HG02840 (cell line): ENCODE results near the gene PARVA.
"Not testable (repeated sequence)": the region's sequence is repeated elsewhere in the genome, so short reads cannot be mapped to it uniquely, and the experiment has no call there.

ENCODE experiments used
- ATAC-seq: cut with Tn5 transposase; IDR thresholded peaks from one replicate; pipeline ENCODE4 v1.9.1; 2021; ENCODE audit warnings: mild to moderate bottlenecking, moderate library complexity, moderate number of reproducible peaks; ENCODE audit not compliant: unreplicated experiment, low FRiP score

Gene PARVA, protein sequence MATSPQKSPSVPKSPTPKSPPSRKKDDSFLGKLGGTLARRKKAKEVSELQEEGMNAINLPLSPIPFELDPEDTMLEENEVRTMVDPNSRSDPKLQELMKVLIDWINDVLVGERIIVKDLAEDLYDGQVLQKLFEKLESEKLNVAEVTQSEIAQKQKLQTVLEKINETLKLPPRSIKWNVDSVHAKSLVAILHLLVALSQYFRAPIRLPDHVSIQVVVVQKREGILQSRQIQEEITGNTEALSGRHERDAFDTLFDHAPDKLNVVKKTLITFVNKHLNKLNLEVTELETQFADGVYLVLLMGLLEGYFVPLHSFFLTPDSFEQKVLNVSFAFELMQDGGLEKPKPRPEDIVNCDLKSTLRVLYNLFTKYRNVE

DNA sequence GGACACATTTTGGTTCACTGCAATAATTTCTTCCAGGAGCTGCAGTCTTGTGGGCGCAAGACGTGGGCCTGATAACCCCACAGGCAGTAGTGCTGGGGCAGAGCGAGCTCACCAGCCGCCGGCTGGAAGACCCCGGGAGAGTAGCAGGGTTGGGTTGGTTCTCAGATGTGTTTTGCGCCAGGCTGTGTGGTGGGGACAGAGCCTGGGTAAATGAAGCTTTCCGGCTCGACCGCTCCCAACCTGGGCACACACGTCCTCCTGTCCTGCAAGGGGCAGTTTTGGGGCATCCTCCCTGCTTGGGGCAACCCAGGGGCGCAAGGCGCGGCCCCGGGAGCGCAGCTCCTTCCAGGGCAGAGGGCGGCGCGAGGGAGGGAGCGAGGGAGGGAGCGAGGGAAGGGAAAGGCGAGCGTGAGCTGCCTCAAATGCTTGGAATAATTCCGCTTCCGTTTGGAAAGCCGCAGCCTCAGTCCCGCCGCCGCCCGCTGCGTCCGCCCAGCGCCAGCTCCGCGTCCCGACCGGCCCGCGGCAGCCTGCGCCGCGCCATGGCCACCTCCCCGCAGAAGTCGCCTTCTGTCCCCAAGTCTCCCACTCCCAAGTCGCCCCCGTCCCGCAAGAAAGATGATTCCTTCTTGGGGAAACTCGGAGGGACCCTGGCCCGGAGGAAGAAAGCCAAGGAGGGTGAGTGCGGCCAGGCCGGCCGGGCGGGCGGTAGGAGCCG, at the start of gene PARVA:
Gene PARVA (plus strand): TSS at position 466 of the 718 bp plus-strand sequence. CDS start 77 bp downstream, at position 543.
- ATAC-seq = no peak

DNA sequence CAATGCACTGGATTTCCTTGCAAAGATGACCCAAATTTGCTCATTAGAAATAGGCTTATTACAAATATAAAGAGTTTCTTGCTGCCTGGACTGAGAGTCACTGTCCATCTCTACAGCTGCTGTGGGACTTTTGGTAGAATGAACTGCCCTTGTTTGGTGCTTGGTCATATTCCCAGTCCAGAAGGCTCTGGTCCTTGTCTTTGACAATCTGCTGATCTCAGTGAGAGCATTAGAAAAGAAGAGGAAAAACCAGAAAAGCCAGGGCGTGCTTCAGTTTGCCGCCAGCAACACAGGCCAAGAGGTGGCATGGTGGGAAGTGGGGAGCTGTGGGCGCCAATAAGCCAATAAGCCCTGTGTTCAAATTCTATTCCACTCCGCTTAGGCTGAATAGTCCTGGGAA, 48.2 kb upstream of the PARVA start:
- no peak for ATAC-seq

DNA sequence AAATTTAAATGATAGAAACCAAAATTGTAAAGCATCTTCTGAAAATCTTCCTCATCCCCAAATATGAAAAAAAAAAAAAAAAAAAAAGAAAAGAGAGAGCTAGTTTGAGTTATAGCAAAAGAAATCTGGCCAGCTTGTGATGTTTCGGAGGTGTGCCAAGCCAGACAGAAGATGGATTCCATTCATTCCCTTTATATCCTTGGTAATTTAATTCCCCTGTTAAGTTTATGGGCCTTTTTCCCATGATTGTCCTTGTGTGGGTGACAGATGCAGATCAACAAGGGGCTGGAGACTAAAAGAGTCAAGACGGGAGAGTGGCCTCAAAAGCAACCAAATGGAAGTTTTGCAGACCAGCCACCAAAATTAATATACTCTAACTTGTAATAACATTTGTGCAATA, 47.6 kb upstream of the PARVA start:
- no peak for ATAC-seq

DNA sequence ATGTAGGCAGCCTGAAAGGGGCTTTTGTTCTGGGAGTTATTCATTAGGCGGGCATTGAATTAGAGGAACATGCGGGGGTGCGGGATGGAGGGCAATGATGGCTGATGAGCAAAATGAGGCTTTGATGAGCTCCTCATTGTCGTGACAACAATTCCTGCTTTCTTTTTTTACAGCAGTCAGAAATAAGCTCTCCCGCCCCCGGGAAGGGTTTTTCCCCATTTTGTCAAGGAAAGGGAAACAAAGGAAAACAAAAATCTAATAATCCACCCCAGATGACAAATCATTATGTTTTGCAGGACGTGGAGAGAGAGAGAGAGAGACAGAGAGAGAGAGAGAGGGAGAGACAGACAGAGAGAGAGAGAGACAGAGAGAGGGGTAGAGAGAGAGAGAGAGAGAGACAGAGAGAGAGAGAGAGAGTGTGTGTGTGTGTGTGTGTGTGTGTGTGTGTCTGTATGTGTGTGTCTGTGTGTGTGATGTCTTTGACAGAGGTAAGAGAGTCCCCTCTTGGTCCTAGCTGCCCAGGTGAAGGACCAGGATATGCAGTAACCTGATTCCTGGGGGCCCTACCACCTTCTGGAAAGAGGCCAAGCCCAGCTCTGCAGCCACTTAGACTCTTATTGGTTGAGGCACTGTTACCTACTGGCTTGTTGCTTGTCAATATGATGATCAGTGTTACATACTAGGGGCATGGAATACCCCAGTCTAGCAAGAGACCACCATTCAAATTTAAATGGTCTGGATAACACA, 46.7 kb upstream of the PARVA start:
- no peak for ATAC-seq

DNA sequence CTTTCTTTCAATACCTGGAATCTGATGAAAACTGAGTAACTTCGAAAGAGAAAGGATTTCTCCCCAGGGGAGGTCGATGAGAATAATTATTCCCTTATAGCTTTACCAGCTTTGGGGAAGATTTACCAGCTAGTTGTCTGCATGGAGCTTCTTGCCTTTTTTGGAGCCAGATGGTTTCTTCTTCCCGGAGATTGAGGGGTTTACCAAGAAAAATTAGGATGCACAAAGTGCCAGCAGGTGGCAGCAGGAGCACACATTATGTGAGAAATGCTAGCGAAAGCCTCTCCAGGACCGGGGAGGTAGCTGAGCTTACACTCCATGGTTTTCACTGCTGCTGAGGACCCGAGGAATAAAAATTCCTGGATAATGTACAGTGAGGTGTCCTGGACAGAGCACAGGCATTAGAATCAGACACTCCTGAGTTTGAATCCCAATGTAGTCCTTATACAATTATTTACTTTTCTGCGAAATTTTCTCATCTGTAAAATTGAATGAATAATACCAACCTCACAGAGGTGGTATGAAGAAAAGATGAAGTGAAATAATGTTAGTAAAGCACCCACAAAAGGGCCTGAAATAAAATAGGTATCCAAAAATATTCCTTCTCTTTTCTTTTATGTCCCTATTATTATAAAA, 46.0 kb upstream of the PARVA start:
- no peak for ATAC-seq

DNA sequence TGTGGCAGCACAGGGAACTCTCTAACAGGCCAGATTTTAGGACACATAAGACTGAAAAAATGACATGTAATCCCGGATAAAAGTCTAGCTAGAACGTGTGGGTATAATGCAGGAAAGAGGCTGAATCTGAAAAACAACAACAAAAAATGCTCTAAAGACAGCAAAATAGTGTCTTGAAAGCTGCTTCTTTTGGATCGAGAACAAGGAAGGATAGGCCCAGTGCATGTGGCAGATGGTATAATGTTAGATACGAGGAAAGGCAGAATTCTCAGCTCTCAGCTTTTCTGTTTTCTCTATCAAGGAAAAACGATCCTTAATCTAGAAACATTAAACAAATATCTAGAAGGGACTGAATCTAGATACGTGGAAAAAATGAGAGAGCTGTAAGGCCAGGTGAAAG, 33.8 kb upstream of the PARVA start:
- ATAC-seq = no peak

DNA sequence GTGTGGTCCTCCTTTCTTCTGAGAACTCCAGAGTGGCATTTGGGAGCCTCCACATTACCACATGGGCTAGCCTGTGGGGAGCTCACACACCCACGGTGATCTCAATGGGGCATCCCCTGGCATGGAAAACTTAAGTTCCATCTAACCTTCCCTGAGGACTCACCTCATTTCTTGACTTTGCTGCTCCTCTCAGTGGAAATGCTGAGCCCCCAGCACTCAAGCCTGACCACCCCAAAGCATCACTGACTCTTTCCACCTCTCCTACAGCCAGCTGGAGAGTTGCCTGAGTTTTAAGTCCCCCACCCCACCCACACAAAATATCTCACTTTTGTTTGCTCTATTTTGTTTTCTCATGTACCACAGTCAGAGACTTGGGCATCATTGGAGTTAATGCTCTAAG, 23.8 kb upstream of the PARVA start:
- no peak for ATAC-seq

DNA sequence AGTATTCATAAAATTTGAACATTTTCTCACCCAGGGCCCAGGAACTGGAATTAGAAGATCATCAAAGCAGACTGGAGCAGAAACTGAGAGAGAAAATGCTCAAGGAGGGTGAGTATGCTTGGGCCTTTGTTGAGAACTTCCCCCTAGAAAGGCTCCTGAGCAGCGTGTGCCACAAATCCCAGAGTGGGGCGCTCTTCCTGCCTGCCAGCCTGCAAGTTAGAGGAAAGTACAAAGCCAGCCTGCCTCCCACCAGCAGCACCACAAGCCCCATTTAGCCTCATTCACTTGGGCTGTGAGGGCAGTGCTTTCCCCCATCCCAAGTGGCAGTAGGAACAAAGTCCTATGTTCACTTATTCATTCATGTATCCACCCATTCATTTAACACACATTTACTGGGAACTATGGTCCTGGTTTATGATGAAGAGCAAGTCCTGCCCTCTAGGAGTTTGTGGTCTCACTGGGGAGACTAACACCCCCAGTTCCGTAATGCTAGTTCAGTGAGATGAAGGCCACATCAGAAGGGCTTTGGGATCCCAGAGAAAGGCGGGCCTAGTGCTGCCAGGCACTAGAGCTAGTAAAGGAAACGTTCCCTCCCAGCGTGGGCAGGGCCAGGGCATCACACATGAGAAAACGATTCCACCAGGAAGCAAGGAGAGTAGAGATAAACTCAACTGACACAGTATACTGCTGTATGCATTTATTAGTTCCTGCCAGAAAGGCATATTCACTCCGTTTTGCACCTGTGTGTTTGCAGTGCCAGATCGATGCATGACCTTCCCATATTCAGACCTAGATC, 22.4 kb upstream of the PARVA start:
- ATAC-seq = no peak

DNA sequence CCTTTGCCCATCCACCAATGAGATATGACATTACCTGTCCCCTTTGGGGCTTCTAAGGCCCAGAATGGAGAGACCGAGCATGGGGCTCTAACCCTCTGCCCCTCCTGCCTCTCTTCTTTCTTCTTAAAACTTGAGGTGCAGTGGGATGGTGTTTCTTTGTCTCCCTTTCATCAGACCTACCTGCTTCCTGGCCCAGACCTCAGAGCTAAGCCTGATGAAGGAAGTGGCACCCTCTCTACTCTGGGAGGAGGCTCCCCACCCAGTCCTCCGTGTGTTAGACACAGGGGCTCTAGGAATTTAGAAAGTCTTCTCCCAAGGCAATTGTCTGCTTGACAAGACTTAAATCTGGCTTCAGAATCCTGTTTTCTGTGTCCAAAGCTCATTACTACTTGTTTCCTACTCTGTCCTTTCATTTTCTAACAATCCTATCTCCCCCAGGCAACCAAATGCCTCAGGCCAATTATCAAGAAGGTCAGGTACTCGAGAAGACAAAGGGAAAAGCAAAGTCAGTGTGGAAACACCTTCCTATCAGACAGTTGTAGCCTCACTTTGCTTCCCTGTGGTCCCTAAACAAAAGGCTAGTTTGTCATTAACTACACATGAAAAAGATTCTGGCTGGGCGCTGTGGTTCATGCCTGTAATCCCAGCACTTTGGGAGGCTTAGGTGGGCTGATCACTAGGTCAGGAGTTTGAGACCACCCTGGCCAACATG, 20.3 kb upstream of the PARVA start:
- ATAC-seq = no peak

DNA sequence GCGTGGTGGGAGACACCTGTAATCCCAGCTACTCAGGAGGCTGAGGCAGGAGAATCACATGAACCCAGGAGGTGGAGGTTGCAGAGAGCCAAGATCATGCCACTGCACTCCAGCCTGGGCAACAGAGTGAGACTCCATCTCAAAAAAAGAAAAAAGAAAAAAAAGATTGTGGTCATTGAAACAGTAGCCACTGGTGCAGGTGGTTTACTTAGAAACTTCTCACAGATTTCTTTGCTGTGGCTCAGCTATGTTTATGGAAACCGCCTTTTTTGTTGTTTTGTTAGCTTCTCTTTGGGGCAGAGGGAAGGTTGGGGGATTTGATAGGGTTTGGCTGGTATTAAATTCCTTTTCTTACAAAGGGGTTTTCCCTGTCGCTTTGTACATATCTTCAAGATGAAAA, 19.7 kb upstream of the PARVA start:
- not testable (repeated sequence) for ATAC-seq

DNA sequence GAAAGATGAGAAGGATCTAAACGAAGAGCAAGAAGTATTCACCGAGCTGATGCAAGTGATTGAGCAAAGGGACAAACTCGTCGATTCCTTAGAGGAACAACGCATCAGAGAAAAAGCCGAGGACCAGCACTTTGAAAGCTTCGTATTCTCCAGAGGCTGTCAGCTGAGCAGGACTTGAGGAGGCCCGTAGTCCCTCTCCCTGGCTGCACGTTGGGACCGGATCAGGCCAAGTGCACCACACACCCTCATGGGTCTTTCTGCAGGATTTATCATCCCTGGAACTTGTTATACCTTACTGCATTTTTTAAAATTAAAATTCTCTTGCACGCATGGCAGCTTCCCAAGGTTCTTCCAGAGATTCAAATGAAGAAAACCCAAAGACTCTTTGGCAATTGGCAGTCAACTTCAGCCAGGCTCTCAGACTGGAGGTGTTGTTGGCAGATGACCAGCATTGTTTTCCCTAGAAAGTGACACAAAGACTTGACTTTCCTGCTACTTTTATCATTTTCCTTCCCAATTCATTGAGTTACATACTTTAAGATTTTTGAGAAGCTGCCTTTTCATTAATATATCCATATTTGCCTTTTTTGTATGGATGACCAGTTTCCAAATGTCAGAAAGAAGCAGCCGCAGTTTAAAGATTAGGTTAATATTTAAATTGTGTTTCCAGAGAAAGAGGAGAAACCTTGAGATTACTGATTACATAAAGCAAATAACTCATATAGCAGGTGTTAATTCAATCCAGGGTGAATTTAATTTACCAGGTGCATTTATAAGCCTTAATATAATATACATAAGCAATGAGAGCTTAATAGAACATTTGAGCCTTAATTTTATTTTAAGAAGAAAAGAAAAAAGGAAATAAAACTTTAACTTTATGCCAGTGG, 18.8 kb upstream of the PARVA start:
- no peak for ATAC-seq

DNA sequence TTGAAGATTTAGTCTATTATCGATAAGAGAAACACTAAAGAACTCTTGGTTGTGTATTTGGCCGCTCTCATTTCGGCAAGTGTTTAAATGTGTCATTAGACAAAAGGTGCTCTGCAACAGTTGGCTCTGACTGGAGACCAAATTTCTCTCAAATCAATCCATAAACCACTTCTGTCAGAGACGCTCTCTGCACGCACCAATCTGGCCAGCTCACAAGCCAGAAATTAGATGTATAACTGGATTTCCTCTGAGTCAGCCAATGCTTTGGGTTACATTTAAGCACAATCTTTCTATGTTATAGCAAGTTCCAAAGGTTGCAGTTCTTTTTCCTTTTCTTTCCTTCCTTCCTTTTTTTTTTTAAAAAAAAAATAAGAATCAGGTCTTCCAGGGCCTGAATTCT, 17.6 kb upstream of the PARVA start:
- ATAC-seq = no peak

DNA sequence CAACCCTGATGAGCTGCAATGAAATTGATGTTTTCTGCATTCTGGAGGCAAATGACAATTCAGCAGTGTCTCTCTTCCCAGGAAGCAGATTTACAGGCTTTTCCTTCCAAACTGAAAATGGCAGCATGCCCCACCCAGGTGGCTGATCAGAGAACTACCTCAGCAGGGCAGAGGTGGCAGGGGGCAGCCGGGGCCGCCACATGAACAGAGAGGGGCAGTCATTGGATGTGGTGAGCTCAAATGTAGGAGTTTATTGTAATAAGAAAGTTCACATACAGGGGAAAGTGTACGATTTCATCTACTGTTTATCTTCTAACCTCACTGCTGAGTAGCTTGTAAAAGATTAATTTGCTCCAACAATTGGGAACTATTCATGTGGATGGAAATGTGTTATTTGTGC, 15.7 kb upstream of the PARVA start:
- ATAC-seq = no peak

DNA sequence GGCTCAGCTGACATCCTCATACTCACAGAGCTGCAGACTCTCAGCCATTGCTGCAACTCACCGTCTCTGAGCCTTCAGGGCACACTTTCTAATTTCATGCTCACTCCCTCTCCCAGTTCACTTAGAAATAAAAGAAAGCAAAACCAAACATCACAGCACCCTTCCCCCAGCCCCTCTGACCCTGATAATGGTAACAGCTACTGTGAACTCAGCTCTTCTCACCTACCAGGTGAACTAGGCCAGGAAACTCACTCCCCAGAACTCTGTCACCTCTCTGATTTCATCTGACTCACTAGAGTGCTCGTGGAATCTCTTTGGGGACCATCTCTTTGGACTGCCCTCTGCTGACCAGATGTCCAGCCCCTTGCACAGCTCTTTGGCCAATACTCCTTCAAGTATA, 14.5 kb upstream of the PARVA start:
- ATAC-seq = no peak

DNA sequence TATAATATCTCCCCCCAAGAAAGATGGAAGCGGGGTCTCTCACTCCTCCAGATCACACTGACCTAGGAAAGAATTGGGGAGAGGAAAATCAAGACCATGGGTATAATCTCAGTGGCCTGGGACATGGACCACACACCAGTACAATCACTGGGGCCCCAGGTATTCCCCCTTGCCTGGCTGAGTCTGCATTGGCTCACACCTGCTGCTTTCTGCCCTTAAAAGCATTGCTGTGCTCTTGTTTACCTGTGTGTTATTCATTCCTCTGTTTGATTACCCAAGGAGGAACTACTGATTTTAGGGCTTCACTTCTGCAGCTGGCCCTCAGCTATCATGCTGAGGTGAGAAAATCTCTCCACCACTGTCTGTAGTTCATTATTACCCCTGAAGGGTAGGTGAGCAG, 14.0 kb upstream of the PARVA start:
- no peak for ATAC-seq

DNA sequence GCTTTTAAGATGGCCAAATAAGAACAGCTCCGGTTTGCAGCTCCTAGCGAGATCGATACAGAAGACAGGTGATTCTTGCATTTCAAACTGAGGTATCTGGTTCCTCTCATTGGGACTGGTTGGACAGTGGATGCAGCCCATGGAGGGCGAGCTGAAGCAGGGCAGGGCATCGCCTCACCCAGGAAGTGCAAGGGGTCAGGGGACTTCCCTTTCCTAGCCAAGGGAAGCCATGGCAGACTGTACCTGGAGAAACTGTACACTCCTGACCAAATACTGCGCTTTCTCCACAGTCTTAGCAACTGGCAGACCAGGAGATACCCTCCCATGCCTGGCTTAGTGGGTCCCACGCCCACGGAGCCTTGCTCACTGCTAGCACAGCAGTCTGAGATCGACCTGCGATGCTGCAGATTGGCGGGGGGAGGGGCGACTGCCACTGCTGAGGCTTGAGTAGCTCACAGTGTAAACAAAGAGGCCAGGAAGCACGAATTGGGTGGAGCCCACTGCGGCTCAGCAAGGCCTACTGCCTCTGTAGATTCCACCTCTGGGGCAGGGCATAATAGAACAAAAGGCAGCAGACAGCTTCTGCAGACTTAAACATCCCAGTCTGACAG, 11.3 kb upstream of the PARVA start:
- ATAC-seq = not testable (repeated sequence)

DNA sequence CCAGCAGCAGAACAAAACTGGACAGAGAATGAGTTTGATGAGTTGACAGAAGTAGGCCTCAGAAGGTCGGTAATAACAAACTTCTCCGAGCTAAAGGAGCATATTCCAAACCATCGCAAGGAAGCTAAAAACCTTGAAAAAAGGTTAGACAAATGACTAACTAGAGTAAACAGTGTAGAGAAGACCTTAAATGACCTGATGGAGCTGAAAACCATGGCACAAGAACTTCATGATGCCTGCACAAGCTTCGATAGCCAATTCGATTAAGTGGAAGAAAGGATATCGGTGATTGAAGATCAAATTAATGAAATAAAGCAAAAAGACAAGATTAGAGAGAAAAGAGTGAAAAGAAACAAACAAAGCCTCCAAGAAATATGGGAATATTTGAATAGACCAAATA, 10.3 kb upstream of the PARVA start:
- ATAC-seq = not testable (repeated sequence)

DNA sequence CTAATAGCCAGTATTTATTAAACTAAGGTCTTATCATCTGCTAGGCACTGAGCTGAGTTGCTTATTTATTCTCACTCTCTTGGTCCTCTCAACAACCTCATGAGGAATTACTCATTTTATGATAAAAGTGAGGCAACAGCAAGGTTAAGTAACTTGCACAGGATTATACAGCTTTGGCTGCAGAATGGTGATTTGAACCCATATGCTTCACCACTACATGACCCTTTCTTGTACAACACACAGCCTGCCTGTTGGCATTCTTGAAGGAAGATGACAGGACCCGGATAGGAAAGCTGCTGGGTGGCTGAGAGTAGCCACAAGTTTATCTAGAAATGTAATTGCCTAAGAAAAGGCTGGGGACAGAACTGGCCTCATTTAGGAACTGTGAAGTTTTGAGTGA, 5.3 kb upstream of the PARVA start:
- ATAC-seq = no peak
